ENCODE data around the gene ABHD2. TPM values are rescaled to one million over a fixed set of nuclear protein-coding genes. Genes with fewer than 3 reads are reported as not detected.

Gene ABHD2
- total RNA-seq, 4 donors from 2014 or later, result 27.4 to 117 (median 54.2) TPM

GRCh38 chr15:89089316-89090230 lies 1.3 kb downstream of the ABHD2 start:
- Histone ChIP-seq H3K4me3 (peak overlapping the region; percentile 86 to 91), H3K36me3 (no peaks in the 10 kb centered on the region), H3K27me3 (no peaks in the 10 kb centered on the region), H3K9me3 (no peaks in the 10 kb centered on the region), H3K4me1 (peaks cover 0 to 9% of the 10 kb centered on the region in 2 donors), H3K27ac (peak overlapping the region; percentile 88 to 90)
- no peak for TF ChIP-seq POLR2A (IDR thresholded peaks at IDR 0.05)
- TF ChIP-seq CTCF (IDR thresholded peaks at IDR 0.05), result no peak
- DNase-seq, result no peak
- intact Hi-C loops (cut with DNase I; ENCODE audit: low total_unique reads), result no loop called here

- peak; percentile 64 to 79 for DNase-seq
- H3K9me3 ChIP-seq, result no peaks in the 10 kb centered on the region
- H3K36me3 ChIP-seq, result no peaks in the 10 kb centered on the region
- peak overlapping the region; percentile 2 to 10 for H3K4me3 ChIP-seq
- intact Hi-C loops (cut with DNase I; ENCODE audit: low total_unique reads), result no loop called here
- H3K27ac ChIP-seq, result peak overlapping the region; percentile 88 to 90
- H3K4me1 ChIP-seq, result peaks cover 3 to 4% of the 10 kb centered on the region in 2 donors
- TF ChIP-seq POLR2A (IDR thresholded peaks at IDR 0.05), result peak; percentile 41 to 47
- no peak for TF ChIP-seq CTCF (IDR thresholded peaks at IDR 0.05)
- H3K27me3 ChIP-seq, result no peaks in the 10 kb centered on the region
These were observed 2.8 kb downstream of the ABHD2 start for GRCh38 chr15:89090791-89091626.

GRCh38 chr15:89091627-89092220 lies 3.5 kb downstream of the ABHD2 start:
- Histone ChIP-seq H3K4me1 (peaks cover 3 to 11% of the 10 kb centered on the region in 2 donors), H3K9me3 (no peaks in the 10 kb centered on the region), H3K27ac (peak overlapping the region; percentile 88 to 90), H3K36me3 (no peaks in the 10 kb centered on the region), H3K4me3 (peak overlapping the region; percentile 2 to 10), H3K27me3 (no peaks in the 10 kb centered on the region)
- no peak for TF ChIP-seq POLR2A (IDR thresholded peaks at IDR 0.05)
- no peak for TF ChIP-seq CTCF (IDR thresholded peaks at IDR 0.05)
- intact Hi-C loops (cut with DNase I; ENCODE audit: low total_unique reads), result no loop called here
- no peak for DNase-seq

- no peaks in the 10 kb centered on the region for H3K9me3 ChIP-seq
- DNase-seq, result no peak
- intact Hi-C loops (cut with DNase I; ENCODE audit: low total_unique reads), result no loop called here
- H3K27me3 ChIP-seq, result no peaks in the 10 kb centered on the region
- H3K36me3 ChIP-seq, result no peaks in the 10 kb centered on the region
- peak overlapping the region; percentile 88 to 90 for H3K27ac ChIP-seq
- no peak overlapping the region for H3K4me3 ChIP-seq
- TF ChIP-seq POLR2A (IDR thresholded peaks at IDR 0.05) (no peak), CTCF (IDR thresholded peaks at IDR 0.05) (no peak)
- peaks cover 3 to 24% of the 10 kb centered on the region in 2 donors for H3K4me1 ChIP-seq
These were observed 5.3 kb downstream of the ABHD2 start for GRCh38 chr15:89093509-89093908.
